ENCODE measurements around the gene KCNJ12.

The KCNJ12 gene

DNA sequence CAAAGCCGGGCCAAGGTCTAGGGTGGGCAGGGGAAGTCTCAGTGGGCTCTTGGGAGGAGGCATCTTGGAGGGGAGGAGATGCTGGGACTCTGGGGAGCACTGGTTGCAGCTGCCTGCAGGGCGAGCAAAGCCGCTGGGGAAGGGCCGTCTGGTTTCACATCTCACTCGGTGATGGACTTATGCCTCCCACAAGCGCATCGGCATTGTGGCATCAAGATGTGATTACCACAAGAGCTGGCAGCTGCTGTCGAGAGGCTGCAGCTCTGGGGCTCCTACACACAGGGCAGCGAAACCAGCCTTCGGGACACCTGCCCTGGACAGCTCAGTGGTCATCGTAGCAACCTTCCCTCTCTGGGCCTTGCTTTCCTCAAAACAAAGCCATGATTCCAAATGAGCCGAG is 3.1 kb upstream of the KCNJ12 start:
- ATAC-seq (ENCODE audit: insufficient read depth, low read depth) (no peak), DNase-seq (no peak)
- Histone ChIP-seq H3K4me2 (ENCODE audit: insufficient read depth, low read length) (no peak overlapping the region), H3K4me1 (ENCODE audit: insufficient read depth, low read length) (peaks cover 10% of the 10 kb centered on the region; the same call in 1 of the 2 replicates), H3K79me2 (ENCODE audit: insufficient read depth, low read length) (no peaks in the 10 kb centered on the region), H3K9me3 (ENCODE audit: insufficient read depth, low read length, severe bottlenecking) (no peaks in the 10 kb centered on the region), H2AFZ (ENCODE audit: low read depth, low read length) (no peak overlapping the region), H3K27me3 (ENCODE audit: insufficient read depth, low read length, poor library complexity) (no peaks in the 10 kb centered on the region), H4K20me1 (ENCODE audit: insufficient read depth, low read length) (peaks cover 3% of the 10 kb centered on the region; the same call in 1 of the 2 replicates), H3K4me3 (ENCODE audit: low read depth in 1 of 2, low read length in 2 of 2) (no peak overlapping the region), H3K36me3 (ENCODE audit: insufficient read depth, low read length) (no peaks in the 10 kb centered on the region), H3K9ac (ENCODE audit: low read depth, low read length) (no peak overlapping the region), H3K27ac (ENCODE audit: low read length) (no peak overlapping the region)
- TF ChIP-seq EZH2 (IDR thresholded peaks at IDR 0.05; ENCODE audit: borderline replicate concordance, low read depth, low read length, severe bottlenecking) = no peak
- TF ChIP-seq, protein P1, sequence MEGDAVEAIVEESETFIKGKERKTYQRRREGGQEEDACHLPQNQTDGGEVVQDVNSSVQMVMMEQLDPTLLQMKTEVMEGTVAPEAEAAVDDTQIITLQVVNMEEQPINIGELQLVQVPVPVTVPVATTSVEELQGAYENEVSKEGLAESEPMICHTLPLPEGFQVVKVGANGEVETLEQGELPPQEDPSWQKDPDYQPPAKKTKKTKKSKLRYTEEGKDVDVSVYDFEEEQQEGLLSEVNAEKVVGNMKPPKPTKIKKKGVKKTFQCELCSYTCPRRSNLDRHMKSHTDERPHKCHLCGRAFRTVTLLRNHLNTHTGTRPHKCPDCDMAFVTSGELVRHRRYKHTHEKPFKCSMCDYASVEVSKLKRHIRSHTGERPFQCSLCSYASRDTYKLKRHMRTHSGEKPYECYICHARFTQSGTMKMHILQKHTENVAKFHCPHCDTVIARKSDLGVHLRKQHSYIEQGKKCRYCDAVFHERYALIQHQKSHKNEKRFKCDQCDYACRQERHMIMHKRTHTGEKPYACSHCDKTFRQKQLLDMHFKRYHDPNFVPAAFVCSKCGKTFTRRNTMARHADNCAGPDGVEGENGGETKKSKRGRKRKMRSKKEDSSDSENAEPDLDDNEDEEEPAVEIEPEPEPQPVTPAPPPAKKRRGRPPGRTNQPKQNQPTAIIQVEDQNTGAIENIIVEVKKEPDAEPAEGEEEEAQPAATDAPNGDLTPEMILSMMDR (IDR thresholded peaks at IDR 0.05; ENCODE audit: borderline replicate concordance, extremely low read depth, low read length, poor library complexity, severe bottlenecking) = no peak

DNA sequence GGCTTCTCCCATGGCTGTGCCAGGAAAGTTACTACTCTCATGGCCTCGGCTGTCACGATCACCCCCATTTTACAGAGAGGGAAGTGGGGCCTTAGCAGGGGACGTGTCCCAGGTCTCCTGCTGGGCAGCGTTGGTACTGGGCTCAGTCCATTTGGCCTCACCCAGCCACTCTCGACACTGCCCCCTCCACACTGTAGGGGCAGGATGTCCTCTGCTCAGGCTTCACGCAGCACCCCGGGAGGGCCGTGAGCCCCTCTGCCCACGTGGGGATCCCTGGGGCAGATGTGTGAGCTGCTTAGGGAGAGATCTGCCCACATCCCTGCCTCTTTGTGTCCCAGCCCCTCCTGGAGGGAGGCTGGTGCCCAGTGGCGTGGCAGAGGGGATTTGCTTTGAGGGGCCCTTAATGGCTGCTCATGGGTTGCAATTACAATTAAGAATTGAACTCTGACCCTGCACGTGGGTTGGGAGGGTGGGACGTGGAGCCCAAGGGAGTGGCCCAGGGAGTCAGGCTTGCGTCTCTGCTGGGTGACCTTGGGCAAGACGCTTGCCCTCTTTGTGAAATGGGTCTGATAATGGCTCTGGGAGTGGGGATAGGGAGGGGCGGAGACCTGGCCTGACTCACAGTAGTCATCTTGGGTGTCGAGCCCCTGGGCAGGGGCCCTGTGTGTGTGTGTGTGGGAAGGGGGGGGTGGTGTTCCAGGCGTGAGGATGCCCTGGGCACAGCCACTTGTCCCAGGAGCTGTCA is 2.3 kb upstream of the KCNJ12 start:
- Histone ChIP-seq H3K4me2 (ENCODE audit: insufficient read depth, low read length) (no peak overlapping the region), H3K9me3 (ENCODE audit: insufficient read depth, low read length, severe bottlenecking) (no peaks in the 10 kb centered on the region), H4K20me1 (ENCODE audit: insufficient read depth, low read length) (peaks cover 3% of the 10 kb centered on the region; the same call in 1 of the 2 replicates), H3K79me2 (ENCODE audit: insufficient read depth, low read length) (no peaks in the 10 kb centered on the region), H3K27me3 (ENCODE audit: insufficient read depth, low read length, poor library complexity) (no peaks in the 10 kb centered on the region), H2AFZ (ENCODE audit: low read depth, low read length) (no peak overlapping the region), H3K36me3 (ENCODE audit: insufficient read depth, low read length) (no peaks in the 10 kb centered on the region), H3K9ac (ENCODE audit: low read depth, low read length) (no peak overlapping the region), H3K4me1 (ENCODE audit: insufficient read depth, low read length) (peaks cover 5% of the 10 kb centered on the region; the same call in 1 of the 2 replicates), H3K27ac (ENCODE audit: low read length) (no peak overlapping the region), H3K4me3 (ENCODE audit: low read depth in 1 of 2, low read length in 2 of 2) (no peak overlapping the region)
- no peak for ATAC-seq (ENCODE audit: insufficient read depth, low read depth)
- no peak for DNase-seq
- TF ChIP-seq, protein P1 (IDR thresholded peaks at IDR 0.05; ENCODE audit: borderline replicate concordance, extremely low read depth, low read length, poor library complexity, severe bottlenecking) = no peak
- no peak for TF ChIP-seq EZH2 (IDR thresholded peaks at IDR 0.05; ENCODE audit: borderline replicate concordance, low read depth, low read length, severe bottlenecking)

DNA sequence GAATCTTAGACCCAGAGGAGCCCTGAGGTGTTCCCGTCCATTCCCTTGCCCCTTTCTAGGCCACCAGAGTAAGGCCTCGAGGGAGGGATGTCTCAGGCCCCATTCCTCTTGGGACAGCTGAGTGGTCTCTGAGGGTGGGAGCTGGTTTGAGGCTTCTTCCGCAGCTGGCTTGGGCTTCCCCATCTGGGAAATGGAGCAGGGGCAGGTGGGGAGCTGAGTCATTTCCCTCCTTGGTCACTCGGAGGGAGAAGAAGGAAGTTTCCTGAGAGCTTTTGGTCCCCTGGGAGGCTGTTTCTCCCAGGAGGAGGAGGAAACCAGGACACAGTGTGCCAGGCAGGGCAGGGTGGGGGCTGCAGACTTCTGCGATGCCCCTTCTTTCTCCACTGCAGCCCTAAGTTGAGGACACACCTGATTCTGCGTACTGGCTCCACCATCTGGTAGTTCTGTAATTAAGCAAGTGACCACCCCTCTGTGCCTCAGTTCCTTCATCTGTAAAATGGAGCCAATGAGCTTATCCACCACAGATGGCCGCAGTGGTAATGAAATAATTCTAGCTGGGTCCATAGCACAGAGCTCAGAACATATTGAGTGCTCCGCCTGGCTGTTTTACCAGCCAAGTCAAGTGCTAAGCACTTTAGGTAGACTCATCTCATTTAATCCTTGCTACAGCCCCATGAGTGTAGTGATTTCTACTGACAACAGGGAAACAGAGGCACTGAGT is 1.6 kb upstream of the KCNJ12 start:
- Histone ChIP-seq H2AFZ (ENCODE audit: low read depth, low read length) (no peak overlapping the region), H3K9me3 (ENCODE audit: insufficient read depth, low read length, severe bottlenecking) (no peaks in the 10 kb centered on the region), H3K27ac (ENCODE audit: low read length) (no peak overlapping the region), H3K4me3 (ENCODE audit: low read depth in 1 of 2, low read length in 2 of 2) (no peak overlapping the region), H3K27me3 (ENCODE audit: insufficient read depth, low read length, poor library complexity) (no peaks in the 10 kb centered on the region), H3K36me3 (ENCODE audit: insufficient read depth, low read length) (no peaks in the 10 kb centered on the region), H3K9ac (ENCODE audit: low read depth, low read length) (no peak overlapping the region), H3K4me2 (ENCODE audit: insufficient read depth, low read length) (no peak overlapping the region), H3K4me1 (ENCODE audit: insufficient read depth, low read length) (no peaks in the 10 kb centered on the region), H4K20me1 (ENCODE audit: insufficient read depth, low read length) (peaks cover 3% of the 10 kb centered on the region; the same call in 1 of the 2 replicates), H3K79me2 (ENCODE audit: insufficient read depth, low read length) (no peaks in the 10 kb centered on the region)
- no peak for ATAC-seq (ENCODE audit: insufficient read depth, low read depth)
- no peak for DNase-seq
- no peak for TF ChIP-seq EZH2 (IDR thresholded peaks at IDR 0.05; ENCODE audit: borderline replicate concordance, low read depth, low read length, severe bottlenecking)
- TF ChIP-seq, protein P1 (IDR thresholded peaks at IDR 0.05; ENCODE audit: borderline replicate concordance, extremely low read depth, low read length, poor library complexity, severe bottlenecking) = peak; percentile 13
